Glutamatergic neuron (in vitro differentiated cells): ENCODE measurements around the gene NAV2. TPM values are rescaled to one million over a fixed set of nuclear protein-coding genes. Genes with fewer than 3 reads are reported as not detected.

ENCODE experiments used
- DNase-seq: peaks from one replicate; pipeline ENCODE4 v3.0.0; 2022
- H3K27ac Mint-ChIP-seq: one replicate; pipeline ENCODE4 v1.8.0; 2020; ENCODE audit warnings: mild to moderate bottlenecking, mixed read lengths, inconsistent platforms; ENCODE audit not compliant: unreplicated experiment
- H3K27me3 Mint-ChIP-seq: one replicate; pipeline ENCODE4 v1.8.0; 2020; ENCODE audit warnings: mild to moderate bottlenecking, moderate library complexity, mixed read lengths, inconsistent platforms; ENCODE audit not compliant: unreplicated experiment
- H3K36me3 Mint-ChIP-seq: one replicate; pipeline ENCODE4 v1.8.0; 2020; ENCODE audit warnings: mild to moderate bottlenecking, mixed read lengths, inconsistent platforms; ENCODE audit not compliant: unreplicated experiment
- H3K4me1 Mint-ChIP-seq: one replicate; pipeline ENCODE4 v1.8.0; 2020; ENCODE audit warnings: mild to moderate bottlenecking, low read depth, mixed read lengths, inconsistent platforms; ENCODE audit not compliant: unreplicated experiment
- H3K4me3 Mint-ChIP-seq: one replicate; pipeline ENCODE4 v1.8.0; 2020; ENCODE audit warnings: mild to moderate bottlenecking, mixed read lengths, inconsistent platforms; ENCODE audit not compliant: unreplicated experiment
- H3K9me3 Mint-ChIP-seq: one replicate; pipeline ENCODE4 v1.8.0; 2020; ENCODE audit warnings: mild to moderate bottlenecking, moderate library complexity, mixed read lengths, inconsistent platforms; ENCODE audit not compliant: unreplicated experiment
- CTCF ChIP-seq: fragments of 200-600 bp; sonication (generic); IDR thresholded peaks from one replicate; pipeline ENCODE4 v1.5.0; 2021; ENCODE audit not compliant: partially characterized antibody, unreplicated experiment
- total RNA-seq: library from RNA; stranded (reverse); fragmentation: NEBNext Ultra II Directional; extraction: Animal tissue kit (Norgen Biotek cat#: 25700); gene quantifications from one replicate; pipeline ENCODE4 v1.2.1, GENCODE V29; 2021; ENCODE audit not compliant: unreplicated experiment

The NAV2 gene
- total RNA-seq, 1 donor from 2014 or later, result 117 TPM

DNA sequence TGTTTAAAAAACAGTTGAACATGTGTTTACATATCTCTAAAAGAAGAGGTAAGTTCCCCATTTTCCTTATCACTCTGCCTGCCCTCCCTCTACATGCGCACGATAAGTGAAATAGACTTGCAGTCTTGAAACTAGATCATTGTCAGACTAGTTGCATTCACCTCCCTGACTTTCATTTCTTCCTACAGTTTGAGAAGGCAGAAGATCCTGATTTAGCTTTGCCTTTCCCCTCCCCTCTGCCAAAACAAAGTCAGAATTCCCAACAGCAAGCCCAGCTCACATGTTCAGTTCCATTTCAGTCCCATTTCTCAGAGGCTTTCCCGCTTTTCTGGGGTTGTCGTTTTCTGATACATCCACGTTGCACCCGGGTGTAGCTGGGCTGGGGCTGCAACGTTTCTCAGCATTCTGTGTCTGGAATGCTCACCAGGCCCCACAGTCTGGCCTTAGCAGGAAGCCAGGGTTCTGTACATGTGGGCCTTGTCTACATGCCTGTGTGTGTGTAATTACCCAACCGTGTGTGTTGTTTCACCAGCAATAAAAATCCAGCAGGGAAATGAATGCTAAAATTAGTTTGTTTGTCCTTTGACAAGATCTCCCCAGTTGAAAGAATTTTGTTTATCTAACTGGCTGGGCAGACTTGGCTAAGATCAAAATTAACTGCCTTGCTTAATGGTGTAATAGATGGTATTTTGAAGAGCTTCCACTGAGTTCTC lies 268.5 kb downstream of the NAV2 start:
- Mint-ChIP-seq H3K36me3 (no peaks in the 10 kb centered on the region), H3K27me3 (peaks cover 2% of the 10 kb centered on the region), H3K9me3 (peaks cover 1% of the 10 kb centered on the region), H3K4me3 (no peak overlapping the region), H3K4me1 (peaks cover under 1% of the 10 kb centered on the region), H3K27ac (no peak overlapping the region)
- no peak for DNase-seq
- no peak for TF ChIP-seq CTCF

- Mint-ChIP-seq H3K27me3 (peaks cover 2% of the 10 kb centered on the region), H3K27ac (no peak overlapping the region), H3K9me3 (peaks cover 1% of the 10 kb centered on the region), H3K4me3 (no peak overlapping the region), H3K36me3 (no peaks in the 10 kb centered on the region), H3K4me1 (no peaks in the 10 kb centered on the region)
- DNase-seq, result no peak
- TF ChIP-seq CTCF, result no peak
Measured at GRCh38 chr11:19982774-19983495, 270.3 kb downstream of the NAV2 start.

DNA sequence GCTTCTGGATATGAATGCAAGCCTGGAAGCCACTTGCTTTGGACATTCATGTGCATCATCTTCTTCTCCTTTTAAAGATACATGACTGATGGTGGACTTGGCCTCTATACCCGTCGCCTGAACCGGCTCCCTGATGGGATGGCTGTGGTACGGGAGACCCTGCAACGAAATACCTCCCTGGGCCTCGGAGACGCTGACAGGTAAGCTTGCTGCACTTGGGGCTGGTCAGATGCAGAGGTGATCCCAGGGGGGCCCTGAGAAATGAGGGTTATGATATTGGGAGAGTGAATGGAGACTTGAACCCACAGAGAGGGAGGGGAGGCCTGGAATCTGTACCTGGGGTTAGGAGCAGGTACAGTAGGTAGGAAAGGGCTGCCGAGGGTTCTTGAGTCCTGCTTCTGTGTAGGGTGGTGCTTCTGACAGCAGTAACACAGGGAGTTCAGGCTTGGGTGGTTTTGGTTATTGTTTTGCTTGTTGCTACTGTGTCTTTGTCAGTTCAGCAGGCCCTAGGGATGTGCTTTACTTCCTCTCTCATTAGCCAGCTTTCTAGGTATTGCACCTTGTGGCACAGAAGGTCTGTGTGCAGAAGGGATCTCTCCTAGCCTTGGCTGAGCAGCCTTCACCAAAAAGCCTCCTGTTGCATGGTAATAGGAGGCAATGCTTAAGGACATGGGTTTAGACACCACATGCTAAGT lies 271.6 kb downstream of the NAV2 start:
- H3K27ac Mint-ChIP-seq, result no peak overlapping the region
- TF ChIP-seq CTCF, result no peak
- DNase-seq, result no peak
- H3K4me1 Mint-ChIP-seq, result no peaks in the 10 kb centered on the region
- H3K36me3 Mint-ChIP-seq, result no peaks in the 10 kb centered on the region
- H3K4me3 Mint-ChIP-seq, result no peak overlapping the region
- peaks cover 1% of the 10 kb centered on the region for H3K27me3 Mint-ChIP-seq
- H3K9me3 Mint-ChIP-seq, result peaks cover 1% of the 10 kb centered on the region

- no peaks in the 10 kb centered on the region for H3K36me3 Mint-ChIP-seq
Measured at GRCh38 chr11:19985111-19985510, 272.5 kb downstream of the NAV2 start.

More at GRCh38 chr11:19985111-19985510, 272.5 kb downstream of the NAV2 start:
- TF ChIP-seq CTCF, result no peak
- DNase-seq, result no peak
- Mint-ChIP-seq H3K27ac (no peak overlapping the region), H3K4me1 (no peaks in the 10 kb centered on the region), H3K4me3 (no peak overlapping the region), H3K9me3 (peaks cover 3% of the 10 kb centered on the region), H3K27me3 (no peaks in the 10 kb centered on the region)
